ENCODE data around the gene HMGB4.

GRCh38 chr1:33854091-33854490 is 9.8 kb upstream of the HMGB4 start:
- TF ChIP-seq POLR2A (IDR thresholded peaks at IDR 0.05) (no peak), CTCF (IDR thresholded peaks at IDR 0.05) (no peak), EP300 (IDR thresholded peaks at IDR 0.05) (no peak)

Measured in upper lobe of left lung (tissue), 4 donors.